WTC11 (cell line): Measurements from ENCODE around the gene NTRK2. TPM values are rescaled to one million over a fixed set of nuclear protein-coding genes. Genes with fewer than 3 reads are reported as not detected.

Experiments
- ATAC-seq: fragments of 200-7000 bp; cut with Tn5 transposase; 2 replicates; pipeline ENCODE4 v1.10.0; 2021; ENCODE audit warnings: mild to moderate bottlenecking, moderate library complexity
- CTCF ChIA-PET: fragments of 300-600 bp; sonication (Branson Sonifier 250); formaldehyde crosslinking; loops from one replicate; lab custom pipeline; 2021; ENCODE audit warnings: antibody characterized with exemption; lab: Charles Lee
- POLR2A ChIA-PET: fragments of 350-600 bp; sonication (Branson Sonifier 250); formaldehyde crosslinking; loops from one replicate; lab custom pipeline; 2021; ENCODE audit warnings: antibody characterized with exemption; lab: Charles Lee
- DNase-seq: peaks from one replicate; pipeline ENCODE4 v3.0.0; 2021; ENCODE audit warnings: low spot score
- H3K27ac Mint-ChIP-seq: 2 replicates; pipeline ENCODE4 v1.8.0; 2021; ENCODE audit warnings: mixed read lengths
- H3K27me3 Mint-ChIP-seq: 2 replicates; pipeline ENCODE4 v1.8.0; 2021; ENCODE audit warnings: low read depth, mild to moderate bottlenecking, moderate library complexity, mixed read lengths
- H3K36me3 Mint-ChIP-seq: 2 replicates; pipeline ENCODE4 v1.8.0; 2021; ENCODE audit warnings: mixed read lengths
- H3K4me1 Mint-ChIP-seq: 2 replicates; pipeline ENCODE4 v1.8.0; 2022; ENCODE audit warnings: mixed read lengths
- H3K4me3 Mint-ChIP-seq: 2 replicates; pipeline ENCODE4 v1.8.0; 2021; ENCODE audit warnings: mild to moderate bottlenecking, moderate library complexity, mixed read lengths
- H3K9me3 Mint-ChIP-seq: 2 replicates; pipeline ENCODE4 v1.8.0; 2021; ENCODE audit warnings: mixed read lengths
- CTCF ChIP-seq: fragments of 200-600 bp; IDR thresholded peaks from 2 replicates; pipeline ENCODE4 v1.8.0; 2022; ENCODE audit warnings: antibody characterized with exemption
- EMX1 ChIP-seq: fragments of 250-450 bp; sonication (Bioruptor Pico); IDR thresholded peaks from 2 replicates; pipeline ENCODE4 v1.8.0; 2021; ENCODE audit warnings: mild to moderate bottlenecking
- ETV6 ChIP-seq: sonication (generic); formaldehyde crosslinking; IDR thresholded peaks from 2 replicates; pipeline ENCODE4 v1.8.1; 2022; ENCODE audit warnings: mild to moderate bottlenecking, missing genetic modification reagents
- FOXJ3 ChIP-seq: sonication (generic); formaldehyde crosslinking; IDR thresholded peaks from 2 replicates; pipeline ENCODE4 v1.9.0; 2021; ENCODE audit warnings: missing genetic modification reagents, mild to moderate bottlenecking, borderline replicate concordance
- FOXK1 ChIP-seq: sonication (generic); formaldehyde crosslinking; IDR thresholded peaks from 2 replicates; pipeline ENCODE4 v1.8.0; 2022; ENCODE audit warnings: mild to moderate bottlenecking, moderate library complexity, missing genetic modification reagents
- FOXP1 ChIP-seq: sonication (generic); formaldehyde crosslinking; IDR thresholded peaks from 2 replicates; pipeline ENCODE4 v1.8.0; 2022; ENCODE audit warnings: missing genetic modification reagents, mild to moderate bottlenecking, moderate library complexity, borderline replicate concordance
- IRF2 ChIP-seq: sonication (generic); formaldehyde crosslinking; IDR thresholded peaks from 2 replicates; pipeline ENCODE4 v1.8.0; 2022; ENCODE audit warnings: low read depth, missing genetic modification reagents, borderline replicate concordance
- JUN ChIP-seq: sonication (generic); formaldehyde crosslinking; IDR thresholded peaks from 2 replicates; pipeline ENCODE4 v1.8.0; 2023; ENCODE audit warnings: mild to moderate bottlenecking, missing genetic modification reagents
- MYBL2 ChIP-seq: sonication (generic); formaldehyde crosslinking; IDR thresholded peaks from 2 replicates; pipeline ENCODE4 v1.8.1; 2023; ENCODE audit warnings: mild to moderate bottlenecking, moderate library complexity, missing genetic modification reagents
- NR3C1 ChIP-seq: sonication (generic); formaldehyde crosslinking; conservative IDR thresholded peaks from 2 replicates; pipeline ENCODE4 v1.8.1; 2023; ENCODE audit warnings: low read depth, mild to moderate bottlenecking, missing genetic modification reagents
- RORB ChIP-seq: fragments of 250-450 bp; sonication (Bioruptor Pico); IDR thresholded peaks from 2 replicates; pipeline ENCODE4 v1.9.0; 2021; ENCODE audit warnings: mild to moderate bottlenecking
- SMAD4 ChIP-seq: sonication (generic); formaldehyde crosslinking; IDR thresholded peaks from 2 replicates; pipeline ENCODE4 v1.8.0; 2022; ENCODE audit warnings: mild to moderate bottlenecking, missing genetic modification reagents
- TCF7 ChIP-seq: sonication (generic); formaldehyde crosslinking; IDR thresholded peaks from 2 replicates; pipeline ENCODE4 v1.8.0; 2022; ENCODE audit warnings: mild to moderate bottlenecking, low read depth, missing genetic modification reagents, moderate library complexity
- ZNF138 ChIP-seq: sonication (generic); formaldehyde crosslinking; conservative IDR thresholded peaks from 2 replicates; pipeline ENCODE4 v1.8.1; 2022; ENCODE audit warnings: mild to moderate bottlenecking, moderate library complexity, missing genetic modification reagents
- ZSCAN18 ChIP-seq: fragments of 250-450 bp; sonication (Bioruptor Pico); IDR thresholded peaks from 2 replicates; pipeline ENCODE4 v2.1.2; 2022; ENCODE audit warnings: mild to moderate bottlenecking, moderate library complexity
- total RNA-seq: library from RNA; stranded (reverse); gene quantifications from 3 replicates; pipeline ENCODE4 v1.2.3, GENCODE V29; 2021
- TF ChIP-seq, protein P1 (sequence below): sonication (generic); formaldehyde crosslinking; IDR thresholded peaks from 2 replicates; pipeline ENCODE4 v1.8.0; 2022; ENCODE audit warnings: mild to moderate bottlenecking, missing genetic modification reagents
- TF ChIP-seq, protein P2 (sequence below): sonication (generic); formaldehyde crosslinking; IDR thresholded peaks from 2 replicates; pipeline ENCODE4 v1.8.1; 2022; ENCODE audit warnings: low read depth, mild to moderate bottlenecking, moderate library complexity, missing genetic modification reagents, borderline replicate concordance
- TF ChIP-seq, protein P3 (sequence below): fragments of 250-450 bp; sonication (Bioruptor Pico); IDR thresholded peaks from 2 replicates; pipeline ENCODE4 v1.8.0; 2021; ENCODE audit warnings: mild to moderate bottlenecking
- TF ChIP-seq, protein P4 (sequence below): sonication (generic); formaldehyde crosslinking; conservative IDR thresholded peaks from 2 replicates; pipeline ENCODE4 v1.8.1; 2022; ENCODE audit warnings: mild to moderate bottlenecking, missing genetic modification reagents
- TF ChIP-seq, protein P5 (sequence below): sonication (generic); formaldehyde crosslinking; IDR thresholded peaks from 2 replicates; pipeline ENCODE4 v1.8.1; 2023; ENCODE audit warnings: mild to moderate bottlenecking, missing genetic modification reagents, moderate library complexity

Gene NTRK2
- total RNA-seq, 1 experiment from 2014 or later = 0.02 TPM

- TF ChIP-seq CTCF (no peak), FOXK1 (CRISPR knock-in tag) (no peak), RORB (CRISPR knock-in tag) (no peak)
- TF ChIP-seq, protein P1, sequence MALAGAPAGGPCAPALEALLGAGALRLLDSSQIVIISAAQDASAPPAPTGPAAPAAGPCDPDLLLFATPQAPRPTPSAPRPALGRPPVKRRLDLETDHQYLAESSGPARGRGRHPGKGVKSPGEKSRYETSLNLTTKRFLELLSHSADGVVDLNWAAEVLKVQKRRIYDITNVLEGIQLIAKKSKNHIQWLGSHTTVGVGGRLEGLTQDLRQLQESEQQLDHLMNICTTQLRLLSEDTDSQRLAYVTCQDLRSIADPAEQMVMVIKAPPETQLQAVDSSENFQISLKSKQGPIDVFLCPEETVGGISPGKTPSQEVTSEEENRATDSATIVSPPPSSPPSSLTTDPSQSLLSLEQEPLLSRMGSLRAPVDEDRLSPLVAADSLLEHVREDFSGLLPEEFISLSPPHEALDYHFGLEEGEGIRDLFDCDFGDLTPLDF = no peak
- TF ChIP-seq, all 79 proteins: peak for 0
Observed at GRCh38 chr9:85008215-85008614, 338.7 kb downstream of the NTRK2 start (continued).

- ATAC-seq = no peak
- ChIA-PET POLR2A (no interaction called here), CTCF (no interaction called here)
Observed at GRCh38 chr9:85009251-85009650, 339.7 kb downstream of the NTRK2 start.

GRCh38 chr9:85013703-85014102 is 344.2 kb downstream of the NTRK2 start:
- no peak overlapping the region for H3K4me3 Mint-ChIP-seq
- no peak for TF ChIP-seq ZSCAN18 (CRISPR knock-in tag)
- no peak for TF ChIP-seq NR3C1 (CRISPR knock-in tag)
- TF ChIP-seq JUN (CRISPR knock-in tag) = no peak
- no peaks in the 10 kb centered on the region for H3K9me3 Mint-ChIP-seq
- no peaks in the 10 kb centered on the region for H3K27me3 Mint-ChIP-seq
- CTCF ChIA-PET = no interaction called here
- no peak overlapping the region for H3K27ac Mint-ChIP-seq
- ATAC-seq (no peak), DNase-seq (no peak)
- POLR2A ChIA-PET = no interaction called here
- peaks cover 7% of the 10 kb centered on the region for H3K4me1 Mint-ChIP-seq
- no peaks in the 10 kb centered on the region for H3K36me3 Mint-ChIP-seq

More at GRCh38 chr9:85009251-85009650, 339.7 kb downstream of the NTRK2 start:
- DNase-seq = no peak
- Mint-ChIP-seq H3K4me3 (no peak overlapping the region), H3K4me1 (peaks cover 11% of the 10 kb centered on the region), H3K9me3 (no peaks in the 10 kb centered on the region), H3K27ac (no peak overlapping the region)
- TF ChIP-seq EMX1 (CRISPR knock-in tag) = no peak
- no peak for TF ChIP-seq IRF2 (CRISPR knock-in tag)
- no peak for TF ChIP-seq ETV6 (CRISPR knock-in tag)
- TF ChIP-seq FOXP1 (CRISPR knock-in tag) = no peak
- TF ChIP-seq, protein P2, sequence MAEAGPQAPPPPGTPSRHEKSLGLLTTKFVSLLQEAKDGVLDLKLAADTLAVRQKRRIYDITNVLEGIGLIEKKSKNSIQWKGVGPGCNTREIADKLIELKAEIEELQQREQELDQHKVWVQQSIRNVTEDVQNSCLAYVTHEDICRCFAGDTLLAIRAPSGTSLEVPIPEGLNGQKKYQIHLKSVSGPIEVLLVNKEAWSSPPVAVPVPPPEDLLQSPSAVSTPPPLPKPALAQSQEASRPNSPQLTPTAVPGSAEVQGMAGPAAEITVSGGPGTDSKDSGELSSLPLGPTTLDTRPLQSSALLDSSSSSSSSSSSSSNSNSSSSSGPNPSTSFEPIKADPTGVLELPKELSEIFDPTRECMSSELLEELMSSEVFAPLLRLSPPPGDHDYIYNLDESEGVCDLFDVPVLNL = no peak
- no peak for TF ChIP-seq ZNF138 (CRISPR knock-in tag)
- no peak for TF ChIP-seq TCF7 (CRISPR knock-in tag)
- no peak for TF ChIP-seq MYBL2 (CRISPR knock-in tag)
- TF ChIP-seq, protein P3, sequence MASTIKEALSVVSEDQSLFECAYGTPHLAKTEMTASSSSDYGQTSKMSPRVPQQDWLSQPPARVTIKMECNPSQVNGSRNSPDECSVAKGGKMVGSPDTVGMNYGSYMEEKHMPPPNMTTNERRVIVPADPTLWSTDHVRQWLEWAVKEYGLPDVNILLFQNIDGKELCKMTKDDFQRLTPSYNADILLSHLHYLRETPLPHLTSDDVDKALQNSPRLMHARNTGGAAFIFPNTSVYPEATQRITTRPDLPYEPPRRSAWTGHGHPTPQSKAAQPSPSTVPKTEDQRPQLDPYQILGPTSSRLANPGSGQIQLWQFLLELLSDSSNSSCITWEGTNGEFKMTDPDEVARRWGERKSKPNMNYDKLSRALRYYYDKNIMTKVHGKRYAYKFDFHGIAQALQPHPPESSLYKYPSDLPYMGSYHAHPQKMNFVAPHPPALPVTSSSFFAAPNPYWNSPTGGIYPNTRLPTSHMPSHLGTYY (CRISPR knock-in tag) = no peak
- TF ChIP-seq, protein P4, sequence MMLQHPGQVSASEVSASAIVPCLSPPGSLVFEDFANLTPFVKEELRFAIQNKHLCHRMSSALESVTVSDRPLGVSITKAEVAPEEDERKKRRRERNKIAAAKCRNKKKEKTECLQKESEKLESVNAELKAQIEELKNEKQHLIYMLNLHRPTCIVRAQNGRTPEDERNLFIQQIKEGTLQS = no peak
- no peak for TF ChIP-seq ZSCAN18 (CRISPR knock-in tag)
- TF ChIP-seq, protein P5, sequence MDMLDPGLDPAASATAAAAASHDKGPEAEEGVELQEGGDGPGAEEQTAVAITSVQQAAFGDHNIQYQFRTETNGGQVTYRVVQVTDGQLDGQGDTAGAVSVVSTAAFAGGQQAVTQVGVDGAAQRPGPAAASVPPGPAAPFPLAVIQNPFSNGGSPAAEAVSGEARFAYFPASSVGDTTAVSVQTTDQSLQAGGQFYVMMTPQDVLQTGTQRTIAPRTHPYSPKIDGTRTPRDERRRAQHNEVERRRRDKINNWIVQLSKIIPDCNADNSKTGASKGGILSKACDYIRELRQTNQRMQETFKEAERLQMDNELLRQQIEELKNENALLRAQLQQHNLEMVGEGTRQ (CRISPR knock-in tag) = no peak
- no peak for TF ChIP-seq SMAD4 (CRISPR knock-in tag)
- no peak for TF ChIP-seq FOXJ3
- TF ChIP-seq, all 79 proteins: peak for 0
- Mint-ChIP-seq H3K27me3 (peaks cover 4% of the 10 kb centered on the region), H3K36me3 (no peaks in the 10 kb centered on the region)
